ENCODE results near the gene PFN4. TPM values are rescaled to one million over a fixed set of nuclear protein-coding genes. Genes with fewer than 3 reads are reported as not detected.
"Not testable (repeated sequence)": the region's sequence is repeated elsewhere in the genome, so short reads cannot be mapped to it uniquely, and the experiment has no call there.

PFN4 gene
- total and polyA plus RNA-seq, 2 of the 4 experiments (the other 2 are of a cell fraction): 0.36 to 0.48 TPM

- in situ Hi-C loops (cut with MboI; ENCODE audit: low sequenced_read_pairs); H2BK5ac ChIP-seq (ENCODE audit: low read depth, low read length, poor library complexity, severe bottlenecking); H4K91ac ChIP-seq (ENCODE audit: insufficient read depth, low read depth, low read length); H4K5ac ChIP-seq (ENCODE audit: low read depth, low read length); H3K36me3 ChIP-seq (ENCODE audit: control insufficient read depth, insufficient read depth, low read length); H3K9ac ChIP-seq (ENCODE audit: low read depth, low read length); H3K4me3 ChIP-seq (ENCODE audit: insufficient read depth, low read depth, low read length); H2AK5ac ChIP-seq (ENCODE audit: low read depth, low read length); H2AK9ac ChIP-seq (replicated peaks; ENCODE audit: low read depth, low read length, poor library complexity); BruUV-seq (replicated peaks); intact Hi-C loops (cut with micrococcal nuclease); H2BK20ac ChIP-seq (ENCODE audit: low read depth, low read length); H2BK15ac ChIP-seq (ENCODE audit: low read depth, low read length); H3K14ac ChIP-seq (replicated peaks; ENCODE audit: low read depth, low read length); POLR2A ChIA-PET (ENCODE audit: unreplicated experiment); H3K23ac ChIP-seq (ENCODE audit: low read depth, low read length); H2AFZ ChIP-seq (replicated peaks; ENCODE audit: low read length, poor library complexity); H3K9me1 ChIP-seq (ENCODE audit: insufficient read depth, low read length); H3K27me3 ChIP-seq (ENCODE audit: control insufficient read depth, insufficient read depth, low read length); H3K27ac ChIP-seq (ENCODE audit: insufficient read depth, low read length); H4K20me1 ChIP-seq (ENCODE audit: insufficient read depth, low read length); CTCF ChIA-PET; H3K4ac ChIP-seq (ENCODE audit: low read depth, low read length); H3K79me1 ChIP-seq (ENCODE audit: low read depth in 1 of 2, low read length in 2 of 2); H3K4me1 ChIP-seq (ENCODE audit: control insufficient read depth, insufficient read depth, low read length); dilution Hi-C loops (cut with HindIII; ENCODE audit: low sequenced_read_pairs, unreplicated experiment); H3K56ac ChIP-seq (ENCODE audit: extremely low read depth, insufficient read depth, low read length); H4K8ac ChIP-seq (ENCODE audit: low read depth in 2 of 2, low read length in 2 of 2); H3K18ac ChIP-seq (ENCODE audit: low read depth, low read length); H3K4me2 ChIP-seq (ENCODE audit: low read depth, low read length); H3K9me3 ChIP-seq (ENCODE audit: control insufficient read depth, insufficient read depth, low read length); H2BK120ac ChIP-seq (ENCODE audit: low read depth, low read length): not testable (repeated sequence)
- TF ChIP-seq CEBPB (IDR thresholded peaks at IDR 0.05; ENCODE audit: low read depth, low read length): peak; percentile 48; the same call in 1 of the 2 replicates
- ATAC-seq (ENCODE audit: low read depth) (peak; percentile 53; the same call in 1 of the 2 replicates), DNase-seq (peak; percentile 25)
- no CpG with 5 or more reads among the region's 5 CpGs for WGBS, 2 experiments (ENCODE audit: extremely low coverage in 2 of 2, insufficient read length in 1 of 2)
These were observed 17.2 kb upstream of the PFN4 start for GRCh38 chr2:24140305-24140704.
